Loucy (cell line): ENCODE data around the gene SAP30.

Source experiments
- H2AFZ ChIP-seq: fragments of 200-600 bp; sonication (generic); 2 replicates; pipeline ENCODE4 v1.6.0; 2016; ENCODE audit warnings: antibody characterized with exemption, mild to moderate bottlenecking, low read length, moderate library complexity
- H3F3A ChIP-seq: fragments of 200-600 bp; 2 replicates; pipeline ENCODE4 v1.6.0; 2016; ENCODE audit warnings: antibody characterized with exemption, low read depth, mild to moderate bottlenecking
- H3K27me3 ChIP-seq: fragments of 200-600 bp; sonication (generic); 2 replicates; pipeline ENCODE4 v1.6.1; 2014; ENCODE audit warnings: low read length, mild to moderate bottlenecking; ENCODE audit not compliant: insufficient read depth, poor library complexity, severe bottlenecking
- H3K36me3 ChIP-seq: fragments of 200-600 bp; sonication (generic); 2 replicates; pipeline ENCODE4 v1.6.1; 2016; ENCODE audit warnings: low read length; ENCODE audit not compliant: insufficient read depth
- H3K4me1 ChIP-seq: fragments of 200-600 bp; sonication (generic); 2 replicates; pipeline ENCODE4 v1.5.1; 2014; ENCODE audit warnings: low read length, mild to moderate bottlenecking; ENCODE audit not compliant: insufficient read depth, poor library complexity, severe bottlenecking
- H3K4me2 ChIP-seq: fragments of 200-600 bp; sonication (generic); 2 replicates; pipeline ENCODE4 v1.6.0; 2014; ENCODE audit warnings: antibody characterized with exemption, low read length, low read depth, mild to moderate bottlenecking; ENCODE audit not compliant: poor library complexity, severe bottlenecking
- H3K4me3 ChIP-seq: fragments of 200-600 bp; sonication (generic); 2 replicates; pipeline ENCODE4 v1.5.1; 2014; ENCODE audit warnings: low read length, mild to moderate bottlenecking, mixed read lengths; ENCODE audit not compliant: poor library complexity, severe bottlenecking
- H3K79me2 ChIP-seq: fragments of 200-600 bp; sonication (generic); 2 replicates; pipeline ENCODE4 v1.6.1; 2014; ENCODE audit warnings: low read length; ENCODE audit not compliant: insufficient read depth
- H3K9ac ChIP-seq: fragments of 200-600 bp; sonication (generic); 2 replicates; pipeline ENCODE4 v1.6.0; 2014; ENCODE audit warnings: mild to moderate bottlenecking, low read depth, low read length, moderate library complexity; ENCODE audit not compliant: poor library complexity, severe bottlenecking
- H3K9me2 ChIP-seq: fragments of 200-600 bp; sonication (generic); replicated peaks from 2 replicates; pipeline ENCODE4 v1.6.1; 2016; ENCODE audit warnings: low read depth, low read length, mixed read lengths
- H3K9me3 ChIP-seq: fragments of 200-600 bp; sonication (generic); 2 replicates; pipeline ENCODE4 v1.6.1; 2014; ENCODE audit warnings: mild to moderate bottlenecking, antibody characterized with exemption, low read length, low read depth; ENCODE audit not compliant: insufficient read depth
- H4K20me1 ChIP-seq: fragments of 200-600 bp; sonication (generic); 2 replicates; pipeline ENCODE4 v1.6.0; 2014; ENCODE audit warnings: antibody characterized with exemption, low read length, mild to moderate bottlenecking; ENCODE audit not compliant: insufficient read depth, poor library complexity, severe bottlenecking
- CTCF ChIP-seq: fragments of 200-600 bp; sonication (generic); conservative IDR thresholded peaks from 2 replicates; pipeline ENCODE4 v1.5.1; 2014; ENCODE audit warnings: mild to moderate bottlenecking, antibody characterized with exemption, low read length
- EZH2phosphoT487 ChIP-seq: fragments of 200-600 bp; IDR thresholded peaks from 2 replicates; pipeline ENCODE4 v1.6.1; 2018; ENCODE audit warnings: antibody characterized with exemption, mild to moderate bottlenecking, moderate library complexity, borderline replicate concordance

SAP30 gene

GRCh38 chr4:173398779-173399415, 28.1 kb downstream of the SAP30 start, which contains the start of gene SCRG1:
TSS of gene SCRG1 (minus strand) at chr4:173399116. CDS start at chr4:173391414, 7,702 bp downstream.
- Histone ChIP-seq H3F3A (no peaks in the 10 kb centered on the region), H3K9me3 (no peaks in the 10 kb centered on the region), H3K36me3 (no peaks in the 10 kb centered on the region), H2AFZ (no peak within 1 kb of the TSS), H3K4me3 (no peak within 1 kb of the TSS), H4K20me1 (no peaks in the 10 kb centered on the region), H3K4me1 (no peaks in the 10 kb centered on the region), H3K79me2 (no peaks in the 10 kb centered on the region), H3K4me2 (no peak within 1 kb of the TSS), H3K27me3 (no peaks in the 10 kb centered on the region), H3K9me2 (no peaks in the 10 kb centered on the region), H3K9ac (no peak within 1 kb of the TSS)
- TF ChIP-seq EZH2phosphoT487 (no peak), CTCF (no peak)

- Histone ChIP-seq H3K9ac (no peak overlapping the region), H3K4me1 (peaks cover 9% of the 10 kb centered on the region), H3K9me2 (no peaks in the 10 kb centered on the region), H3K36me3 (no peaks in the 10 kb centered on the region), H3K4me2 (no peak overlapping the region), H3F3A (no peaks in the 10 kb centered on the region), H2AFZ (no peak overlapping the region), H3K79me2 (no peaks in the 10 kb centered on the region), H3K4me3 (no peak overlapping the region), H3K27me3 (no peaks in the 10 kb centered on the region), H4K20me1 (no peaks in the 10 kb centered on the region), H3K9me3 (no peaks in the 10 kb centered on the region)
- TF ChIP-seq EZH2phosphoT487 (no peak), CTCF (no peak)
Measured at GRCh38 chr4:173401063-173401462, 30.3 kb downstream of the SAP30 start.

GRCh38 chr4:173403051-173403450, 32.3 kb downstream of the SAP30 start:
- Histone ChIP-seq H3K79me2 (no peaks in the 10 kb centered on the region), H4K20me1 (no peaks in the 10 kb centered on the region), H3K4me3 (no peak overlapping the region), H3K9me2 (no peaks in the 10 kb centered on the region), H3K36me3 (no peaks in the 10 kb centered on the region), H3K9ac (no peak overlapping the region), H3K4me1 (peaks cover 10% of the 10 kb centered on the region), H2AFZ (no peak overlapping the region), H3K27me3 (no peaks in the 10 kb centered on the region), H3K9me3 (no peaks in the 10 kb centered on the region), H3F3A (no peaks in the 10 kb centered on the region), H3K4me2 (no peak overlapping the region)
- TF ChIP-seq CTCF (no peak), EZH2phosphoT487 (no peak)
